ENCODE results near the gene MBTPS1. TPM values are rescaled to one million over a fixed set of nuclear protein-coding genes. Genes with fewer than 3 reads are reported as not detected.

MBTPS1 gene
- total RNA-seq, 1 donor from 2014 or later, result 85.9 TPM

- Histone ChIP-seq H2AFZ (ENCODE audit: low read depth, low read length) (no peak overlapping the region), H3K79me2 (ENCODE audit: insufficient read depth, low read length) (no peaks in the 10 kb centered on the region), H4K20me1 (ENCODE audit: insufficient read depth, low read length) (peaks cover 27% of the 10 kb centered on the region), H3K4me1 (ENCODE audit: insufficient read depth, low read length) (no peaks in the 10 kb centered on the region), H3K9ac (ENCODE audit: low read length) (no peak overlapping the region), H3K4me2 (ENCODE audit: low read length) (no peak overlapping the region), H3K4me3 (ENCODE audit: insufficient read depth, low read depth, low read length) (no peak overlapping the region), H3K36me3 (ENCODE audit: insufficient read depth, low read length) (peaks cover 51% of the 10 kb centered on the region), H3K27ac (ENCODE audit: low read depth, low read length) (no peak overlapping the region), H3K27me3 (ENCODE audit: insufficient read depth, low read length) (no peaks in the 10 kb centered on the region), H3K9me3 (ENCODE audit: insufficient read depth, low read depth, low read length) (no peaks in the 10 kb centered on the region)
- FAIRE-seq (no peak), DNase-seq (ENCODE audit: low read depth) (no peak)
- no peak overlapping the region for H3K27ac Mint-ChIP-seq (ENCODE audit: unreplicated experiment)
- H3K4me3 Mint-ChIP-seq (ENCODE audit: unreplicated experiment), result no peak overlapping the region
- no peak for TF ChIP-seq EZH2 (IDR thresholded peaks at IDR 0.05; ENCODE audit: insufficient read depth, low read length)
- H3K36me3 Mint-ChIP-seq (ENCODE audit: low read depth, unreplicated experiment), result peaks cover 6% of the 10 kb centered on the region
- no peaks in the 10 kb centered on the region for H3K9me3 Mint-ChIP-seq (ENCODE audit: unreplicated experiment)
- H3K27me3 Mint-ChIP-seq (ENCODE audit: low read depth, unreplicated experiment), result no peaks in the 10 kb centered on the region
- H3K4me1 Mint-ChIP-seq (ENCODE audit: low read depth, unreplicated experiment), result no peaks in the 10 kb centered on the region
These were observed 31.0 kb downstream of the MBTPS1 start for GRCh38 chr16:84085773-84086172.

- no peak overlapping the region for H3K4me3 ChIP-seq (ENCODE audit: insufficient read depth, low read depth, low read length)
- H3K79me2 ChIP-seq (ENCODE audit: insufficient read depth, low read length), result no peaks in the 10 kb centered on the region
- H3K27ac Mint-ChIP-seq (ENCODE audit: unreplicated experiment), result no peak overlapping the region
- H3K9me3 Mint-ChIP-seq (ENCODE audit: unreplicated experiment), result no peaks in the 10 kb centered on the region
- H4K20me1 ChIP-seq (ENCODE audit: insufficient read depth, low read length), result peaks cover 31% of the 10 kb centered on the region
- TF ChIP-seq CTCF (IDR thresholded peaks at IDR 0.05; ENCODE audit: insufficient read depth, low read depth, low read length), result no peak
- TF ChIP-seq EZH2 (IDR thresholded peaks at IDR 0.05; ENCODE audit: insufficient read depth, low read length), result no peak
- H3K9ac ChIP-seq (ENCODE audit: low read length), result no peak overlapping the region
- H3K27me3 Mint-ChIP-seq (ENCODE audit: low read depth, unreplicated experiment), result no peaks in the 10 kb centered on the region
- H3K9me3 ChIP-seq (ENCODE audit: insufficient read depth, low read depth, low read length), result no peaks in the 10 kb centered on the region
- FAIRE-seq (no peak), DNase-seq (ENCODE audit: low read depth) (no peak)
- no peak overlapping the region for H3K27ac ChIP-seq (ENCODE audit: low read depth, low read length)
- no peak overlapping the region for H3K4me3 Mint-ChIP-seq (ENCODE audit: unreplicated experiment)
- peaks cover 52% of the 10 kb centered on the region for H3K36me3 ChIP-seq (ENCODE audit: insufficient read depth, low read length)
- H3K4me2 ChIP-seq (ENCODE audit: low read length), result no peak overlapping the region
- no peaks in the 10 kb centered on the region for H3K4me1 ChIP-seq (ENCODE audit: insufficient read depth, low read length)
- H3K27me3 ChIP-seq (ENCODE audit: insufficient read depth, low read length), result no peaks in the 10 kb centered on the region
- no peak overlapping the region for H2AFZ ChIP-seq (ENCODE audit: low read depth, low read length)
- no peaks in the 10 kb centered on the region for H3K4me1 Mint-ChIP-seq (ENCODE audit: low read depth, unreplicated experiment)
- H3K36me3 Mint-ChIP-seq (ENCODE audit: low read depth, unreplicated experiment), result peaks cover 9% of the 10 kb centered on the region
These were observed 31.5 kb downstream of the MBTPS1 start for GRCh38 chr16:84085271-84085667.

- Histone ChIP-seq H3K79me2 (ENCODE audit: insufficient read depth, low read length) (peaks cover 3% of the 10 kb centered on the region), H3K9ac (ENCODE audit: low read length) (no peak overlapping the region), H3K36me3 (ENCODE audit: insufficient read depth, low read length) (peaks cover 50% of the 10 kb centered on the region), H2AFZ (ENCODE audit: low read depth, low read length) (no peak overlapping the region), H3K4me1 (ENCODE audit: insufficient read depth, low read length) (no peaks in the 10 kb centered on the region), H3K4me2 (ENCODE audit: low read length) (no peak overlapping the region), H4K20me1 (ENCODE audit: insufficient read depth, low read length) (peaks cover 31% of the 10 kb centered on the region), H3K27me3 (ENCODE audit: insufficient read depth, low read length) (no peaks in the 10 kb centered on the region), H3K4me3 (ENCODE audit: insufficient read depth, low read depth, low read length) (no peak overlapping the region), H3K27ac (ENCODE audit: low read depth, low read length) (no peak overlapping the region), H3K9me3 (ENCODE audit: insufficient read depth, low read depth, low read length) (no peaks in the 10 kb centered on the region)
- FAIRE-seq, result no peak
- TF ChIP-seq EZH2 (IDR thresholded peaks at IDR 0.05; ENCODE audit: insufficient read depth, low read length) (no peak), CTCF (IDR thresholded peaks at IDR 0.05; ENCODE audit: insufficient read depth, low read depth, low read length) (peak; percentile 70)
- H3K4me3 Mint-ChIP-seq (ENCODE audit: unreplicated experiment), result no peak overlapping the region
- H3K27me3 Mint-ChIP-seq (ENCODE audit: low read depth, unreplicated experiment), result no peaks in the 10 kb centered on the region
- H3K27ac Mint-ChIP-seq (ENCODE audit: unreplicated experiment), result no peak overlapping the region
- H3K4me1 Mint-ChIP-seq (ENCODE audit: low read depth, unreplicated experiment), result no peaks in the 10 kb centered on the region
- no peaks in the 10 kb centered on the region for H3K9me3 Mint-ChIP-seq (ENCODE audit: unreplicated experiment)
- peaks cover 12% of the 10 kb centered on the region for H3K36me3 Mint-ChIP-seq (ENCODE audit: low read depth, unreplicated experiment)
- DNase-seq (ENCODE audit: low read depth), result peak; percentile 38
These were observed 32.0 kb downstream of the MBTPS1 start for GRCh38 chr16:84084570-84085270.
